GM19035 (cell line): ENCODE data around the gene APOM.

Experiments used
- ATAC-seq: cut with Tn5 transposase; IDR thresholded peaks from one replicate; pipeline ENCODE4 v1.9.1; 2021; ENCODE audit not compliant: unreplicated experiment

Gene APOM

DNA sequence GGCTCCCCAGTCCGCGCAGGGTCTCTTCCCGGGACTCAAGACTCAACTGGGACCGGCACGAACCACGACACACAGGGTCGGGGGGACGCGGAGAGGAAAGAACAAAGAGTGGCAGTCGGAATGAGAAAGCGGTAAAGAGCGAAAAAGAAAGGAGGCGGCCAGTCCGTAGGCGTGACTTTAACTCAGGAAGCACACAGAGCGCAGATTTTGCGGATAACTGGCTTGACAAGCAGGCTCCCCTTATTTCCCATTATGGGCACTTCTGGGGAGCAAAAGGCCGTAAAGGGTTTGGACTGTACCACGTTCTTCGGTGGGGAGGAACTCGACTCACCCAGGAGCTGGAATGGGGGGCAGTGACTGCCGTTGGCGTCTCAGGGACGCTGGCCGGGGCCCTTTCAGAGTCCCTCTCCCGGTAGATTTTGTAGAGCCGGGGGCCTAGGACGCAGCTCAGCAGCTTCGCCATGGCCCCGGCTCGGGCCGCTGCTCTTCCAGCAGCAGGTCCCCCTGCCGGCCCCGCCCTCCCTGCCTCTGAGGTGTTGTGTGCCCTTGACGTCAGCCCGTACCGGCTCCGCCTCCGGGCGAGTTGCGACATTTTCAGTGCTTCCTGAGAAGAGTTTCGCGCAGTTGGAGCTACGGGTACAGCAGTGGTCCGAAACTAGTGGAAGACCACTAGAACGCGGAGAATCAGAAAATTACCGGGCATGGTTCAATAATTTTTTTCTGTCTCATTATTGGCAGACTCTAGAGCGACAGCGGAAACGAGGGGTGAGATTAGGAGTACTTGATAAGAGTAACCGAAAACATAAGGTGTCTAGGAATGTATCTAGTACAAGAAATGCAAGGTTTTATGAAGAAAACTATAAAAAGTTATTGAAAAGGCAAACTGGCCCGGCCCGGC is 47.4 kb downstream of the APOM start, which contains the start of gene ABHD16A:
ABHD16A (minus strand) TSS at position 506 of the 898 bp plus-strand sequence; CDS start at position 463, 43 bp downstream.
- ATAC-seq: peak; percentile 88

DNA sequence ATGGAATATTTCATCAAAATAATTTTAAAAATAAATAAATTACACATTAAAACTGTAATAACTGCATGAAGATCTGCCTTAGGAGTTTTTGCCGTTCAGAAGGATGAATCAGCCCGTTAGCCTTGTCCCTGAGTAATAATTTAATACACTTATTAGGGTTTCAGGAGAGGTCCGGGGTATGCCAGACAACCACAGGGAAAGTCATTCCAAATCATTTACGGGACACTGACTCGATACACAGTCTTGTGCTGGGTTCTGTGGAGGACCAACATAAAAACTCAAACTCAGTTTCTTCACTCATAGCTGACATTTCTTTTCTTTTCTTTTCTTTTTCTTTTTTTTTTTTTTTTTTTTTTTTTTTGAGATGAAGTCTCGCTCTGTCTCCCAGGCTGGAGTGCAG is 50.2 kb downstream of the APOM start:
- no peak for ATAC-seq

DNA sequence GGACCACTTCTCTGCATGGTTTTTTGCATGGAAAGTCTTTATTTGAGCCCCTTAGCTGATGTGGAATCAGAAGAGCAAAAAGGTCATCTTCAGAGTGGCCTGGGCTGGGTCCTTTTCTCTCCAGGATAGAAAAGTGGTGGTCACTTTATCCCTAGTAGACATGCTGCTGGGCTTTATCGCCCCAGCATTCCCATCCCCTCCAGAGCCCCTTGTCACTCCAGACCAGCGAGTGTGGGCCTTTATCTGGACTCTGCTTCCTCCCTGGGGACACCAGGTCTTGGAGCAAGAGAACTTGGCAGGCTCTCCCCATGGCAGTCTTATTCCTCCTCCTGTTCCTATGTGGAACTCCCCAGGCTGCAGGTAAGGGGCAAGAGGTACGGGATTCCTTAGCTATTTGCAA is 50.9 kb downstream of the APOM start, which contains the start of gene LY6G6F:
LY6G6F (plus strand) TSS at position 268 of the 400 bp plus-strand sequence; CDS start at position 309, 41 bp downstream.
- ATAC-seq: no peak

DNA sequence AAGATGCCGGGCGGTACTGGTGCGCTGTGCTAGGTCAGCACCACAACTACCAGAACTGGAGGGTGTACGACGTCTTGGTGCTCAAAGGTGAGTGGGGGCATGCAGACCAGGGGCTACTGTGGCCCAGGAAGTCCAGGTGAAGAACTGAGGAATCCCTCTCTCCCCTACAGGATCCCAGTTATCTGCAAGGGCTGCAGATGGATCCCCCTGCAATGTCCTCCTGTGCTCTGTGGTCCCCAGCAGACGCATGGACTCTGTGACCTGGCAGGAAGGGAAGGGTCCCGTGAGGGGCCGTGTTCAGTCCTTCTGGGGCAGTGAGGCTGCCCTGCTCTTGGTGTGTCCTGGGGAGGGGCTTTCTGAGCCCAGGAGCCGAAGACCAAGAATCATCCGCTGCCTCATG is 52.0 kb downstream of the APOM start:
- ATAC-seq: no peak
